GM12878 (cell line): ENCODE results near the gene EFHC1. TPM values are rescaled to one million over a fixed set of nuclear protein-coding genes. Genes with fewer than 3 reads are reported as not detected.

ENCODE experiments used
- BCL11A ChIP-seq: IDR thresholded peaks from 2 replicates; pipeline ENCODE4 v1.6.1; 2011; ENCODE audit warnings: low read depth, low read length
- CHD2 ChIP-seq: IDR thresholded peaks from 2 replicates; pipeline ENCODE4 v1.6.1; 2011; ENCODE audit warnings: low read depth, low read length, improper control_type of control experiment, borderline replicate concordance
- MYB ChIP-seq: fragments of 150-350 bp; IDR thresholded peaks from 2 replicates; pipeline ENCODE4 v1.6.1; 2014; ENCODE audit warnings: mild to moderate bottlenecking, low read depth, low read length, borderline replicate concordance
- RBBP5 ChIP-seq: fragments of 200-600 bp; sonication (generic); conservative IDR thresholded peaks from 2 replicates; pipeline ENCODE4 v1.6.1; 2016
- REST ChIP-seq: IDR thresholded peaks from 2 replicates; pipeline ENCODE4 v1.6.1; 2012; ENCODE audit warnings: mild to moderate bottlenecking, low read depth, low read length
- TCF7 ChIP-seq: IDR thresholded peaks from 2 replicates; pipeline ENCODE4 v1.6.1; 2014; ENCODE audit warnings: antibody characterized with exemption, borderline replicate concordance
- ZBTB4 ChIP-seq: fragments of 450-650 bp; formaldehyde crosslinking; IDR thresholded peaks from 2 replicates; pipeline ENCODE4 v1.4.0; 2022; ENCODE audit warnings: mild to moderate bottlenecking, moderate library complexity
- ZBTB40 ChIP-seq: fragments of 450-650 bp; IDR thresholded peaks from 2 replicates; pipeline ENCODE4 v1.6.1; 2016; ENCODE audit warnings: mild to moderate bottlenecking, moderate library complexity, borderline replicate concordance
- polyA plus RNA-seq, 11 experiments: library from polyadenylated mRNA; depleted of rRNA in 4 of 11; unstranded in 6 of 11; stranded (reverse) in 5 of 11; fragments of >200 nt; fragmentation: Nextera tagmentation in 4 of 11; fragmentation: Illumina TruSeq in 1 of 11; extraction: Ambion mirVana in 4 of 11; extraction: Trizol in 1 of 11; gene quantifications; 1 replicate in 1 of 11; 2 replicates in 10 of 11; pipeline versions ENCODE4 v1.2.1 to v1.2.3, GENCODE V29; 2011 to 2016; ENCODE audit warnings: inconsistent platforms in 2 of 11, missing spikeins in 2 of 11, low read depth in 1 of 11
- total RNA-seq, 4 experiments: library from RNA; depleted of rRNA in 3 of 4; stranded (reverse); fragments of >200 nt in 3 of 4; fragmentation: Illumina TruSeq in 1 of 4; extraction: Trizol in 1 of 4; gene quantifications; 2 replicates each; pipeline versions ENCODE4 v1.2.1 to v1.2.3, GENCODE V29; 2013 to 2021

The EFHC1 gene
- total and polyA plus RNA-seq, 10 of the 15 experiments (the other 5 are each of a cell fraction or from before 2014, with no cell fraction given) = 5.5 to 14.5 (median 8.8) TPM

GRCh38 chr6:52508261-52508739 lies 88.2 kb downstream of the EFHC1 start (continued):
- TF ChIP-seq ZBTB4 (CRISPR knock-in tag) (no peak), BCL11A (no peak), TCF7 (no peak), REST (no peak), CHD2 (no peak), ZBTB40 (no peak), MYB (no peak), RBBP5 (no peak)
